ENCODE results near the gene DCLRE1B. TPM values are rescaled to one million over a fixed set of nuclear protein-coding genes. Genes with fewer than 3 reads are reported as not detected.

Gene DCLRE1B
- total RNA-seq, 2 donors from 2014 or later: 5.4 to 9.5 TPM

DNA sequence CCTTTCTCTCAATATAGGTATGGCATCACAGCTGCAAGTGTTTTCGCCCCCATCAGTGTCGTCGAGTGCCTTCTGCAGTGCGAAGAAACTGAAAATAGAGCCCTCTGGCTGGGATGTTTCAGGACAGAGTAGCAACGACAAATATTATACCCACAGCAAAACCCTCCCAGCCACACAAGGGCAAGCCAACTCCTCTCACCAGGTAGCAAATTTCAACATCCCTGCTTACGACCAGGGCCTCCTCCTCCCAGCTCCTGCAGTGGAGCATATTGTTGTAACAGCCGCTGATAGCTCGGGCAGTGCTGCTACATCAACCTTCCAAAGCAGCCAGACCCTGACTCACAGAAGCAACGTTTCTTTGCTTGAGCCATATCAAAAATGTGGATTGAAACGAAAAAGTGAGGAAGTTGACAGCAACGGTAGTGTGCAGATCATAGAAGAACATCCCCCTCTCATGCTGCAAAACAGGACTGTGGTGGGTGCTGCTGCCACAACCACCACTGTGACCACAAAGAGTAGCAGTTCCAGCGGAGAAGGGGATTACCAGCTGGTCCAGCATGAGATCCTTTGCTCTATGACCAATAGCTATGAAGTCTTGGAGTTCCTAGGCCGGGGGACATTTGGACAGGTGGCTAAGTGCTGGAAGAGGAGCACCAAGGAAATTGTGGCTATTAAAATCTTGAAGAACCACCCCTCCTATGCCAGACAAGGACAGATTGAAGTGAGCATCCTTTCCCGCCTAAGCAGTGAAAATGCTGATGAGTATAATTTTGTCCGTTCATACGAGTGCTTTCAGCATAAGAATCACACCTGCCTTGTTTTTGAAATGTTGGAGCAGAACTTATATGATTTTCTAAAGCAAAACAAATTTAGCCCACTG is 35.5 kb downstream of the DCLRE1B start:
- TF ChIP-seq, protein P1, sequence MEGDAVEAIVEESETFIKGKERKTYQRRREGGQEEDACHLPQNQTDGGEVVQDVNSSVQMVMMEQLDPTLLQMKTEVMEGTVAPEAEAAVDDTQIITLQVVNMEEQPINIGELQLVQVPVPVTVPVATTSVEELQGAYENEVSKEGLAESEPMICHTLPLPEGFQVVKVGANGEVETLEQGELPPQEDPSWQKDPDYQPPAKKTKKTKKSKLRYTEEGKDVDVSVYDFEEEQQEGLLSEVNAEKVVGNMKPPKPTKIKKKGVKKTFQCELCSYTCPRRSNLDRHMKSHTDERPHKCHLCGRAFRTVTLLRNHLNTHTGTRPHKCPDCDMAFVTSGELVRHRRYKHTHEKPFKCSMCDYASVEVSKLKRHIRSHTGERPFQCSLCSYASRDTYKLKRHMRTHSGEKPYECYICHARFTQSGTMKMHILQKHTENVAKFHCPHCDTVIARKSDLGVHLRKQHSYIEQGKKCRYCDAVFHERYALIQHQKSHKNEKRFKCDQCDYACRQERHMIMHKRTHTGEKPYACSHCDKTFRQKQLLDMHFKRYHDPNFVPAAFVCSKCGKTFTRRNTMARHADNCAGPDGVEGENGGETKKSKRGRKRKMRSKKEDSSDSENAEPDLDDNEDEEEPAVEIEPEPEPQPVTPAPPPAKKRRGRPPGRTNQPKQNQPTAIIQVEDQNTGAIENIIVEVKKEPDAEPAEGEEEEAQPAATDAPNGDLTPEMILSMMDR (IDR thresholded peaks at IDR 0.05): no peak
- Histone ChIP-seq H3K27ac (no peak overlapping the region), H3K9me3 (no peaks in the 10 kb centered on the region), H3K9ac (ENCODE audit: low read depth in 2 of 2, low read length in 2 of 2) (peak overlapping the region in 1 of 2 donors; percentile 8), H3K4me1 (peaks cover 4% of the 10 kb centered on the region), H3K4me3 (no peak overlapping the region), H3K36me3 (no peaks in the 10 kb centered on the region), H3K27me3 (no peaks in the 10 kb centered on the region)
- intact Hi-C loops (cut with DNase I): no loop called here
- no peak for DNase-seq

DNA sequence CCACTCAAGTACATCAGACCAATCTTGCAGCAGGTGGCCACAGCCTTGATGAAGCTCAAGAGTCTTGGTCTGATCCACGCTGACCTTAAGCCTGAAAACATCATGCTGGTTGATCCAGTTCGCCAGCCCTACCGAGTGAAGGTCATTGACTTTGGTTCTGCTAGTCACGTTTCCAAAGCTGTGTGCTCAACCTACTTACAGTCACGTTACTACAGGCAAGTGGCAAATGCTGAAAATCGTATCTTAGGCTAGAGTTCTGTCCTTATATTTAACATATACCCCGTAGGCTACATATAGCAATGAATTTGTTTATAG is 36.1 kb downstream of the DCLRE1B start:
- TF ChIP-seq, protein P1 (IDR thresholded peaks at IDR 0.05): no peak
- no peak for DNase-seq
- H3K4me1 ChIP-seq: no peaks in the 10 kb centered on the region
- intact Hi-C loops (cut with DNase I): no loop called here
- H3K9me3 ChIP-seq: no peaks in the 10 kb centered on the region
- no peaks in the 10 kb centered on the region for H3K27me3 ChIP-seq
- no peak overlapping the region for H3K4me3 ChIP-seq
- H3K36me3 ChIP-seq: no peaks in the 10 kb centered on the region
- H3K27ac ChIP-seq: no peak overlapping the region
- H3K9ac ChIP-seq (ENCODE audit: low read depth in 2 of 2, low read length in 2 of 2): no peak overlapping the region

DNA sequence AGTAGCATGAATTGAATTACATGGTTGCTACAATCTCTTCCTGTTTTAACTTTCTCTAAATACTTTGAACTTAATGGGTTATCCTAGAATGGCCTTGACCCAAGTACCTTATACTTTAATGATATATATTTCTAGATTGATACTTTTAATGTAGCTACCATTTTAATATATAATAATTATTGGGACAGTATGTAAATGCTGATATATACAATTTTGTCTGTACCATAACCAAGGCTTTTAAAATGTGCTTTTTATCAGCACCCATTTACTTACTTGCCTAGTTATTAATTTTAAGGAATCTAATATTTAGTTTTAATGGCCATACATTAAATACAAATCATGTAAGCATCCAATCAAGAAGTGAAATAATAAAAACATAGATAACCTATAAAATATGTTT is 37.4 kb downstream of the DCLRE1B start:
- H3K9ac ChIP-seq (ENCODE audit: low read depth in 2 of 2, low read length in 2 of 2): no peak overlapping the region
- H3K4me3 ChIP-seq: no peak overlapping the region
- no peaks in the 10 kb centered on the region for H3K27me3 ChIP-seq
- no peaks in the 10 kb centered on the region for H3K4me1 ChIP-seq
- H3K36me3 ChIP-seq: no peaks in the 10 kb centered on the region
- H3K9me3 ChIP-seq: no peaks in the 10 kb centered on the region
- H3K27ac ChIP-seq: no peak overlapping the region
- no peak for DNase-seq
- TF ChIP-seq, protein P1 (IDR thresholded peaks at IDR 0.05): no peak
- intact Hi-C loops (cut with DNase I): no loop called here

DNA sequence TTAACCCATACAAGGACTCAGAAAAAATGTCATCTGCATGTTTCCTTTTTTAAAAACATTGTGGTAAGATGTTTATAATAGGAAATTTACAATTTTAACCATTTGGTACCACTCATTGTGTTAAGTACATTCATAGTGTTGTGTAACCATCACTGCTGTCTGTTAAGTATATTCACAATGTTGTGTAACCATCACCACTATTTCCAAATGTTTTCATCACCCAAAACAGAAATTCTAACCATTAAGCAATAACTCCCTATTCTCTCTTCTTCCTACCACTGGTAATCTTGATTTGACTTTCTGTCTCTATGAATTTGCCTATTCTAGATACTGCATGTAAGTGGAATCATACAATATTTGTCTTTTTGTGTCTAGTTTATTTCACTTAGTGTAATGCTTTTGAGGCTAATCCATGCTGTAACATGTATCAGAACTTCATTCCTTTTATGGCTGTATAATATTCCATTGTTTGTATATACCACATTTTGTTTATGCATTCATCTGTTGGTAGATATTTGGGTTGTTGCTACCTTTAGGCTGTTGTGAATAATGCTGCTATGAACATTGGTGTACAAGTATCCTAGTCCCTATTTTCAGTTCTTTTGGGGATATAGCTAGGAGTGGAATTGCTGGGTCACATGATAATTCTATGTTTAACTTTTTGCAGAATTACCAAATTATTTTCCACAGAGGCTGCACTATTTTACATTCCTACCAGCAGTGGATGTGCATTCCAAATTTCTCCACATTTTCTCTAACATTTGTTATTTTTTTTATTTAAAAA is 38.1 kb downstream of the DCLRE1B start:
- TF ChIP-seq, protein P1 (IDR thresholded peaks at IDR 0.05): no peak
- Histone ChIP-seq H3K4me1 (no peaks in the 10 kb centered on the region), H3K36me3 (no peaks in the 10 kb centered on the region), H3K9ac (ENCODE audit: low read depth in 2 of 2, low read length in 2 of 2) (no peak overlapping the region), H3K27me3 (no peaks in the 10 kb centered on the region), H3K4me3 (no peak overlapping the region), H3K27ac (no peak overlapping the region), H3K9me3 (no peaks in the 10 kb centered on the region)
- DNase-seq: no peak
- intact Hi-C loops (cut with DNase I): no loop called here

DNA sequence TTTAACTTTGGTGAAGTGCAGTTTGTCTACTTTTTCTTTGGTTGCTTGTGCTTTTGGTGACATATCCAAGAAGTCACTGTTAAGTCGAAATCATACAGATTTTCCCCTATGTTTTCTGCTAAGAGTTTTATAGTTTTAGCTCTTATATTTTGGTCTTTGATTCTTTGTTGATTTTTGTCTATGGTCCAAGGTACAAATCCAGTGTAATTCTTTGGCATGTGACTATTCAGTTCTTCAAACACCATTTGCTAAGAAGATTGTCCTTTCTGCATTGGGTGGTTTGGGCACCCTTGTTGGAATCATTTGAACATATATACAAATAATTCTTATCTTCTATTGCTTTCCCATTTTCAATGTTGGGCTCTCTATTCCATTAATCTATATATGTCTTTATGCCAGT is 40.2 kb downstream of the DCLRE1B start:
- DNase-seq: no peak
- H3K36me3 ChIP-seq: no peaks in the 10 kb centered on the region
- no peaks in the 10 kb centered on the region for H3K9me3 ChIP-seq
- H3K4me3 ChIP-seq: no peak overlapping the region
- no peaks in the 10 kb centered on the region for H3K4me1 ChIP-seq
- H3K9ac ChIP-seq (ENCODE audit: low read depth in 2 of 2, low read length in 2 of 2): no peak overlapping the region
- intact Hi-C loops (cut with DNase I): no loop called here
- TF ChIP-seq, protein P1 (IDR thresholded peaks at IDR 0.05): no peak
- no peaks in the 10 kb centered on the region for H3K27me3 ChIP-seq
- H3K27ac ChIP-seq: no peak overlapping the region

All from colonic mucosa (tissue), 4 donors.